Skeletal muscle tissue (tissue), 4 donors: ENCODE results near the gene ZIC5. TPM values are rescaled to one million over a fixed set of nuclear protein-coding genes. Genes with fewer than 3 reads are reported as not detected.

Experiments
- H3K27ac ChIP-seq: one replicate; pipeline ENCODE4 v1.7.0; 2013; ENCODE audit warnings: mild to moderate bottlenecking, low read depth, low read length, inconsistent platforms
- H3K27me3 ChIP-seq, 3 donors: one replicate each; pipeline ENCODE4 v1.7.0; 2013; ENCODE audit warnings: low read length in 3 of 3; ENCODE audit not compliant: control insufficient read depth in 3 of 3, insufficient read depth in 3 of 3
- H3K36me3 ChIP-seq, 3 donors: one replicate each; pipeline ENCODE4 v1.7.0; 2013; ENCODE audit warnings: low read length in 3 of 3; ENCODE audit not compliant: control insufficient read depth in 3 of 3, insufficient read depth in 3 of 3
- H3K4me1 ChIP-seq, 3 donors: one replicate each; pipeline ENCODE4 v1.7.0; 2013; ENCODE audit warnings: low read length in 3 of 3, mild to moderate bottlenecking in 3 of 3; ENCODE audit not compliant: control insufficient read depth in 3 of 3, insufficient read depth in 3 of 3
- H3K4me3 ChIP-seq, 3 donors: one replicate each; pipeline ENCODE4 v1.7.0; 2013; ENCODE audit warnings: low read length in 3 of 3
- H3K9ac ChIP-seq, 3 donors: one replicate each; pipeline ENCODE4 v1.7.0; 2013; ENCODE audit warnings: low read length in 3 of 3, mild to moderate bottlenecking in 3 of 3, moderate library complexity in 2 of 3, low read depth in 1 of 3
- H3K9me3 ChIP-seq, 3 donors: one replicate each; pipeline ENCODE4 v1.7.0; 2013; ENCODE audit warnings: low read length in 3 of 3; ENCODE audit not compliant: control insufficient read depth in 3 of 3
- total RNA-seq: library from RNA; depleted of rRNA; stranded (reverse); fragments of >200 nt; gene quantifications from one replicate; pipeline ENCODE4 v1.2.3, GENCODE V29; 2014
- donor health status: Osteomylitis.

The ZIC5 gene
- not detected for total RNA-seq

- Histone ChIP-seq H3K27ac (no peak within 1 kb of the TSS), H3K27me3 (peaks cover 87 to 91% (median 88%) of the 10 kb centered on the region in 3 donors), H3K4me3 (no peak within 1 kb of the TSS), H3K4me1 (peaks cover 13 to 18% (median 15%) of the 10 kb centered on the region in 3 donors), H3K9ac (no peak within 1 kb of the TSS), H3K9me3 (peaks cover 0 to 6% (median 0%) of the 10 kb centered on the region in 3 donors), H3K36me3 (no peaks in the 10 kb centered on the region)
Observed at GRCh38 chr13:99971576-99972189, at the start of gene ZIC5. Gene ZIC5 (minus strand): TSS chr13:99971767. CDS start chr13:99971603, 164 bp downstream.

GRCh38 chr13:100019780-100020356 is 48.3 kb upstream of the ZIC5 start:
- no peak overlapping the region for H3K4me3 ChIP-seq
- H3K36me3 ChIP-seq = no peaks in the 10 kb centered on the region
- H3K9ac ChIP-seq = no peak overlapping the region
- no peaks in the 10 kb centered on the region for H3K27me3 ChIP-seq
- H3K27ac ChIP-seq = no peak overlapping the region
- no peaks in the 10 kb centered on the region for H3K4me1 ChIP-seq
- H3K9me3 ChIP-seq = no peaks in the 10 kb centered on the region

GRCh38 chr13:100014621-100015020 is 43.1 kb upstream of the ZIC5 start:
- Histone ChIP-seq H3K9me3 (no peaks in the 10 kb centered on the region), H3K9ac (no peak overlapping the region), H3K36me3 (no peaks in the 10 kb centered on the region), H3K27me3 (peaks cover 0 to 7% (median 0%) of the 10 kb centered on the region in 3 donors), H3K27ac (no peak overlapping the region), H3K4me1 (no peaks in the 10 kb centered on the region), H3K4me3 (no peak overlapping the region)

- Histone ChIP-seq H3K27ac (no peak overlapping the region), H3K4me3 (no peak overlapping the region), H3K9me3 (peaks cover 0 to 4% (median 0%) of the 10 kb centered on the region in 3 donors), H3K4me1 (no peaks in the 10 kb centered on the region), H3K9ac (no peak overlapping the region), H3K36me3 (no peaks in the 10 kb centered on the region), H3K27me3 (peaks cover 43 to 75% (median 52%) of the 10 kb centered on the region in 3 donors)
Observed at GRCh38 chr13:99998261-99998660, 26.7 kb upstream of the ZIC5 start.

- no peak overlapping the region for H3K27ac ChIP-seq
- no peaks in the 10 kb centered on the region for H3K4me1 ChIP-seq
- H3K36me3 ChIP-seq = no peaks in the 10 kb centered on the region
- H3K9ac ChIP-seq = no peak overlapping the region
- H3K4me3 ChIP-seq = no peak overlapping the region
- H3K27me3 ChIP-seq = peaks cover 48 to 80% (median 57%) of the 10 kb centered on the region in 3 donors
- H3K9me3 ChIP-seq = peaks cover 0 to 4% (median 0%) of the 10 kb centered on the region in 3 donors
Observed at GRCh38 chr13:99997702-99998214, 26.2 kb upstream of the ZIC5 start.

- H3K4me3 ChIP-seq = no peak overlapping the region
Observed at GRCh38 chr13:99996381-99996973, 24.9 kb upstream of the ZIC5 start.

GRCh38 chr13:99995589-99996380 is 24.2 kb upstream of the ZIC5 start:
- peaks cover 68 to 92% (median 77%) of the 10 kb centered on the region in 3 donors for H3K27me3 ChIP-seq
- peaks cover 0 to under 1% (median under 1%) of the 10 kb centered on the region in 3 donors for H3K4me1 ChIP-seq
- H3K9ac ChIP-seq = no peak overlapping the region
- H3K36me3 ChIP-seq = no peaks in the 10 kb centered on the region
- no peak overlapping the region for H3K4me3 ChIP-seq
- peaks cover 0 to 4% (median 0%) of the 10 kb centered on the region in 3 donors for H3K9me3 ChIP-seq
- H3K27ac ChIP-seq = no peak overlapping the region

More at GRCh38 chr13:99996381-99996973, 24.9 kb upstream of the ZIC5 start:
- Histone ChIP-seq H3K9ac (no peak overlapping the region), H3K27ac (no peak overlapping the region), H3K4me1 (no peaks in the 10 kb centered on the region), H3K9me3 (peaks cover 0 to 4% (median 0%) of the 10 kb centered on the region in 3 donors), H3K36me3 (no peaks in the 10 kb centered on the region), H3K27me3 (peaks cover 61 to 88% (median 70%) of the 10 kb centered on the region in 3 donors)

GRCh38 chr13:99995104-99995588 is 23.6 kb upstream of the ZIC5 start:
- peaks cover 74 to 93% (median 83%) of the 10 kb centered on the region in 3 donors for H3K27me3 ChIP-seq

GRCh38 chr13:99994638-99995020 is 23.1 kb upstream of the ZIC5 start:
- peaks cover 6% of the 10 kb centered on the region in 3 donors for H3K4me1 ChIP-seq
- no peak overlapping the region for H3K27ac ChIP-seq
- H3K27me3 ChIP-seq = peaks cover 79 to 95% (median 88%) of the 10 kb centered on the region in 3 donors

More at GRCh38 chr13:99995104-99995588, 23.6 kb upstream of the ZIC5 start:
- no peak overlapping the region for H3K9ac ChIP-seq
- H3K9me3 ChIP-seq = peaks cover 0 to 4% (median 0%) of the 10 kb centered on the region in 3 donors
- no peaks in the 10 kb centered on the region for H3K36me3 ChIP-seq
- H3K4me1 ChIP-seq = peaks cover 2 to 6% (median 3%) of the 10 kb centered on the region in 3 donors
- no peak overlapping the region for H3K27ac ChIP-seq
- H3K4me3 ChIP-seq = no peak overlapping the region

More at GRCh38 chr13:99994638-99995020, 23.1 kb upstream of the ZIC5 start:
- no peak overlapping the region for H3K4me3 ChIP-seq
- no peak overlapping the region for H3K9ac ChIP-seq
- peaks cover 0 to 4% (median 0%) of the 10 kb centered on the region in 3 donors for H3K9me3 ChIP-seq
- no peaks in the 10 kb centered on the region for H3K36me3 ChIP-seq
